Smooth muscle cell (in vitro differentiated cells): ENCODE data around the gene LRRC8E. TPM values are rescaled to one million over a fixed set of nuclear protein-coding genes. Genes with fewer than 3 reads are reported as not detected.

ENCODE experiments used
- DNase-seq: peaks from one replicate; lab custom pipeline; 2025; ENCODE audit not compliant: unreplicated experiment; lab: John Stamatoyannopoulos, UW
- H2AFZ ChIP-seq: fragments of 200-600 bp; sonication (generic); 2 replicates; pipeline ENCODE4 v1.6.0; 2016; ENCODE audit warnings: antibody characterized with exemption, low read depth, mild to moderate bottlenecking
- H3F3A ChIP-seq: fragments of 200-600 bp; sonication (generic); 2 replicates; pipeline ENCODE4 v1.6.0; 2017; ENCODE audit warnings: antibody characterized with exemption, low read depth
- H3K27ac ChIP-seq: fragments of 200-600 bp; sonication (generic); 2 replicates; pipeline ENCODE4 v1.5.1; 2016; ENCODE audit warnings: low read depth, mild to moderate bottlenecking
- H3K27me3 ChIP-seq: fragments of 200-600 bp; sonication (generic); 2 replicates; pipeline ENCODE4 v1.6.1; 2016; ENCODE audit warnings: low read depth, mild to moderate bottlenecking
- H3K36me3 ChIP-seq: fragments of 200-600 bp; sonication (generic); 2 replicates; pipeline ENCODE4 v1.5.1; 2016; ENCODE audit warnings: low read depth
- H3K4me1 ChIP-seq: fragments of 200-600 bp; sonication (generic); 2 replicates; pipeline ENCODE4 v1.5.1; 2016; ENCODE audit warnings: low read depth
- H3K4me2 ChIP-seq: fragments of 200-600 bp; sonication (generic); 2 replicates; pipeline ENCODE4 v1.6.0; 2016; ENCODE audit warnings: mild to moderate bottlenecking
- H3K4me3 ChIP-seq: fragments of 200-600 bp; sonication (generic); 2 replicates; pipeline ENCODE4 v1.5.1; 2016; ENCODE audit warnings: mild to moderate bottlenecking
- H3K79me2 ChIP-seq: fragments of 200-600 bp; sonication (generic); 2 replicates; pipeline ENCODE4 v1.6.0; 2016; ENCODE audit warnings: low read depth, mild to moderate bottlenecking
- H3K9ac ChIP-seq: fragments of 200-600 bp; sonication (generic); 2 replicates; pipeline ENCODE4 v1.6.0; 2016; ENCODE audit warnings: low read depth
- H3K9me3 ChIP-seq: fragments of 200-600 bp; sonication (generic); replicated peaks from 2 replicates; pipeline ENCODE4 v1.5.1; 2016; ENCODE audit warnings: low read depth
- H4K20me1 ChIP-seq: fragments of 200-600 bp; sonication (generic); 2 replicates; pipeline ENCODE4 v1.6.0; 2016; ENCODE audit warnings: low read depth
- WGBS: methylation state at CpG from one replicate; pipeline ENCODE4 v1.1.7; 2016; ENCODE audit warnings: low lambda C conversion rate; 5-methylcytosine and 5-hydroxymethylcytosine counted together
- polyA plus RNA-seq: library from polyadenylated mRNA; unstranded; fragments of >200 nt; fragmentation: Nextera tagmentation; extraction: Ambion mirVana; gene quantifications from 2 replicates; pipeline ENCODE4 v1.2.1, GENCODE V29; 2016
- total RNA-seq: library from RNA; depleted of rRNA; stranded (reverse); fragments of >200 nt; gene quantifications from 2 replicates; pipeline ENCODE4 v1.2.3, GENCODE V29; 2014
- TF ChIP-seq, protein P1 (sequence below): fragments of 200-600 bp; sonication (generic); IDR thresholded peaks from 2 replicates; pipeline ENCODE4 v1.5.1; 2017; ENCODE audit warnings: borderline replicate concordance, mild to moderate bottlenecking, antibody characterized with exemption; ENCODE audit not compliant: insufficient read depth, poor library complexity, severe bottlenecking

The LRRC8E gene
- total and polyA plus RNA-seq, 2 experiments from 2014 or later: 7.4 to 7.8 TPM

DNA sequence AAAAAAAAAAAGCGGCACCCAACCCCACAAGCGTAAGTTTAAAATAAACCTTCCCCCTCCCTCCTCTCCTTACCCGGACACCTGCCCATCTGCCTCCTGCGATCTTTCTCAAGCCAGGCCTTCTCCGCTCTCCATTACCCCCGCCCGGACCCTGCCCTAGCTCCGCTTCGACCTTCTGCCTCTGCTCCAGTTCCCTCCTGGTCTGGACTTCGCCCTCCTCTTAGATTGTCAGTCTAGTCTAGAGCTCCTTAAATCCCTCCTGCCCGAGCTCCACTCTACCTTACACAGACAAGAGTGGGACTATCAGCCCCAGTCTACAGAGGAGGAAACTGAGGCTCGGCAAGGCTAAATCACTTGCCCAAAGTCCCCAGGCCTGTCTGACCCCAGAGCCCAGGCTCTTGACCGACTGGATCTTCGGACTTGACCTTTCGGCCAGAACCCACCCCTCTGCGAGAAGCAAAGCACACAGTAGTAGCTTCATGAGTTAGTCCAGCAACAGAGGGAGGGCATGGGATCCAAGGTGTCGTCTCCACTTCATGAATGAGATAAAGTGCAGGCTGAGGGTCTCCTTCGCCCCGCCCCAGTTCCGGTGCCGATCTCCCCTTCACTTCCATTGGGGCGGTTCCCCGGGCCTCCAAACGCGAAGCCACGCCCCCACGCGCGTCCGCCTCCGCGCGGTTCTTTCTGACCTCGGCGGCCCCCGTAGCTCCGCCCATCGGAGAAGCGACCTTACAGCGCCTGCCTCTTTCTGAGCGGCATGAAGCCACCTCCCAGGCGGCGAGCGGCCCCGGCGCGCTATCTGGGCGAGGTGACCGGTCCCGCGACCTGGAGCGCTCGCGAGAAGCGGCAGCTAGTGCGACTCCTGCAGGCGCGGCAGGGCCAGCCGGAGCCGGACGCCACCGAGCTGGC, 31.6 kb downstream of the LRRC8E start, which contains the start of gene SNAPC2:
Gene SNAPC2, plus strand, starts transcription at position 729 of the 909 bp plus-strand sequence. Its CDS starts 29 bp downstream, at position 758.
- Histone ChIP-seq H3F3A (peaks cover 7% of the 10 kb centered on the region), H3K79me2 (no peaks in the 10 kb centered on the region), H3K36me3 (no peaks in the 10 kb centered on the region), H3K27me3 (no peaks in the 10 kb centered on the region), H4K20me1 (peaks cover 10% of the 10 kb centered on the region), H3K27ac (peak within 1 kb of the TSS; percentile 56), H3K9ac (peak within 1 kb of the TSS; percentile 48), H3K4me3 (peak within 1 kb of the TSS; percentile 94), H3K9me3 (no peaks in the 10 kb centered on the region), H3K4me1 (peaks cover 15% of the 10 kb centered on the region), H3K4me2 (peak within 1 kb of the TSS; percentile 89), H2AFZ (peak within 1 kb of the TSS; percentile 34)
- DNase-seq: peak; percentile 99
- 19% methylated on average over 61 of the region's 62 CpGs for WGBS
- TF ChIP-seq, protein P1, sequence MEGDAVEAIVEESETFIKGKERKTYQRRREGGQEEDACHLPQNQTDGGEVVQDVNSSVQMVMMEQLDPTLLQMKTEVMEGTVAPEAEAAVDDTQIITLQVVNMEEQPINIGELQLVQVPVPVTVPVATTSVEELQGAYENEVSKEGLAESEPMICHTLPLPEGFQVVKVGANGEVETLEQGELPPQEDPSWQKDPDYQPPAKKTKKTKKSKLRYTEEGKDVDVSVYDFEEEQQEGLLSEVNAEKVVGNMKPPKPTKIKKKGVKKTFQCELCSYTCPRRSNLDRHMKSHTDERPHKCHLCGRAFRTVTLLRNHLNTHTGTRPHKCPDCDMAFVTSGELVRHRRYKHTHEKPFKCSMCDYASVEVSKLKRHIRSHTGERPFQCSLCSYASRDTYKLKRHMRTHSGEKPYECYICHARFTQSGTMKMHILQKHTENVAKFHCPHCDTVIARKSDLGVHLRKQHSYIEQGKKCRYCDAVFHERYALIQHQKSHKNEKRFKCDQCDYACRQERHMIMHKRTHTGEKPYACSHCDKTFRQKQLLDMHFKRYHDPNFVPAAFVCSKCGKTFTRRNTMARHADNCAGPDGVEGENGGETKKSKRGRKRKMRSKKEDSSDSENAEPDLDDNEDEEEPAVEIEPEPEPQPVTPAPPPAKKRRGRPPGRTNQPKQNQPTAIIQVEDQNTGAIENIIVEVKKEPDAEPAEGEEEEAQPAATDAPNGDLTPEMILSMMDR: peak; percentile 12

DNA sequence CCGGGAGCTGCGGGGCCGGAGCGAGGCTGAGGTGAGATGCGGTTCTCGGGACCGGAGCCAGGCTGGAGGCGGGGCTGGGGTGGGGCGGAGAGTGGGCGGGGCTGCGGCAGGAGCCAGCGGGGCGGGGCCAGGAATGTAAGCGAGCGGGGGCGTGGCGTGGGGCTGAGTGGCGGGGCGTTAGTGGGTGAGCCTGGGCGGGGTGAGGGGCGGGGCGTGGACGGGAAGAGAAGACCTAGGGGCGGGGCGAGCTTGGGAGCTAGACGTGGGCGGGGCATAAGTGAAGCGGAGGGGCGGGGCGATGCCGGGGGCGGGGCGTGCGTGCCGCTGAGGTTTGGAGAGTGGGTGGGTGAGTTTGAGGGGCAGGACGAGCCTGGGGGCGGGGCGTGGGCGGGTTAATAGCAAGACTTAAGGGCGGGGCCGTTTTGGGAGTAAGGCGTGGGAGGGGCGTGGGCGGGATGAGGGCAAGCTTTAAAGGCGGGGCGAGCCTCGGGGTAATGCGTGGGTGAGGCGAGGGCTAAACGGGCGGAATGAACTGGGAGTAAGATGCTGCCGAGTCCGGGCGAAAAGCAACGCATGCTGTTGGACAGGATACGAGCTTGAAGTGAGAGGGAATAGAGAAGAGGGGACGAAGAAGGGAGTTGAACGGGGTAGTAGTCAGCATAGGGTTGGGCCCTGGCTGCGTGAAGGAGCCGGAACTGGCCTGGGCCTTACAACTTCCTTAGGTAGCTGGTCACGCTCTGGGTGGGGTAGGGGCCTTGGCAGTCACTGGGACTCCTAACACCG, 32.4 kb downstream of the LRRC8E start:
- H3K36me3 ChIP-seq: no peaks in the 10 kb centered on the region
- peak overlapping the region; percentile 89 for H3K4me2 ChIP-seq
- WGBS: 6% methylated on average over 28 of the region's 62 CpGs
- H3F3A ChIP-seq: peaks cover 7% of the 10 kb centered on the region
- H4K20me1 ChIP-seq: peaks cover 10% of the 10 kb centered on the region
- no peaks in the 10 kb centered on the region for H3K27me3 ChIP-seq
- no peak overlapping the region for H2AFZ ChIP-seq
- H3K27ac ChIP-seq: peak overlapping the region; percentile 56
- H3K9ac ChIP-seq: peak overlapping the region; percentile 48
- H3K4me3 ChIP-seq: peak overlapping the region; percentile 94
- no peaks in the 10 kb centered on the region for H3K79me2 ChIP-seq
- peak; percentile 99 for DNase-seq
- TF ChIP-seq, protein P1: no peak
- no peaks in the 10 kb centered on the region for H3K9me3 ChIP-seq
- H3K4me1 ChIP-seq: peaks cover 14% of the 10 kb centered on the region

DNA sequence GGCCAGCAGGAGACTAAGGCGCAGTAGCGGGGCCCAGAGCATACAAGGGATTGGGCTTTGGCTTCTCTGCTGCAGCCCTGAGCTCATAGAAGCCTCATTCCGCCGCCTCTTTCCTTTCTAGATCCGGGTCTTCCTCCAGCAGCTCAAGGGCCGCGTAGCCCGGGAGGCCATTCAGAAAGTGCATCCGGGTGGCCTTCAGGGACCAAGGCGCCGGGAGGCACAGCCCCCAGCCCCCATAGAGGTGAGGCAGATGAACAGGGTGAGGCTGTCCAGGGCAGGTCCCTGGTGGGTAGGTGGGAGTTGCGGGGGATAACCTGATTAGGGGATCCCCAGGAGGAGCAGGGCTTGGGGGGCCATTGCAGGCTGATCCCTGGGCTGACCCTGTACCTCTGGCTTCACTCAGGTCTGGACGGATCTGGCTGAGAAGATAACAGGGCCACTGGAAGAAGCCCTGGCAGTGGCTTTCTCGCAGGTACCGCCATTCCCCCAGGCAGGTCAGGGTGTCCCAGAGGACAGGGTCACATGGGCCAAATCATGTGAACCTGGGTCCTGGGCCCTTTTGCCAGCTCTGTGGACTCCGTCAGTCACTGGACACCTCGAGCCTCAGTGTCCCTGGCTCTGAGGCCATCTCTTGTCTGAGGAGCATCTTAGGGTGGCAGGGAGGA, 33.1 kb downstream of the LRRC8E start:
- TF ChIP-seq, protein P1: no peak
- H3K36me3 ChIP-seq: no peaks in the 10 kb centered on the region
- DNase-seq: no peak

More for the DNA sequence above, 33.1 kb downstream of the LRRC8E start:
- H3K4me3 ChIP-seq: peak overlapping the region; percentile 45
- H3K4me1 ChIP-seq: peaks cover 6% of the 10 kb centered on the region
- H3K27me3 ChIP-seq: no peaks in the 10 kb centered on the region
- H3F3A ChIP-seq: peaks cover 7% of the 10 kb centered on the region
- no peaks in the 10 kb centered on the region for H3K9me3 ChIP-seq
- H2AFZ ChIP-seq: no peak overlapping the region
- peak overlapping the region; percentile 46 for H3K27ac ChIP-seq
- H3K4me2 ChIP-seq: peak overlapping the region; percentile 83
- H3K9ac ChIP-seq: no peak overlapping the region
- 84% methylated on average over 17 of the region's 17 CpGs for WGBS
- no peaks in the 10 kb centered on the region for H3K79me2 ChIP-seq
- peaks cover 10% of the 10 kb centered on the region for H4K20me1 ChIP-seq
